Ramos (cell line): ENCODE data around the gene HOTAIR.

Experiments used
- in situ Hi-C: fragments of 300-500 bp; cut with MboI; formaldehyde crosslinking; loops from one replicate; pipeline ENCODE4 v1.14.3; 2022; ENCODE audit warnings: low sequenced_read_pairs; ENCODE audit not compliant: unreplicated experiment

The HOTAIR gene

GRCh38 chr12:53974084-53975063 lies at the start of gene HOTAIR:
HOTAIR (minus strand) TSS chr12:53974954.
- in situ Hi-C loops: loop anchor here (25.0 kb wide), 1 partner anchor 388 kb away; the partner anchor contains the start of gene GPR84

- in situ Hi-C loops: no loop called here
Observed at GRCh38 chr12:54024127-54024526, 49.4 kb upstream of the HOTAIR start.

GRCh38 chr12:54022960-54023884 lies 48.5 kb upstream of the HOTAIR start:
- in situ Hi-C loops: no loop called here

- in situ Hi-C loops: no loop called here
Observed at GRCh38 chr12:54021432-54022013, 46.8 kb upstream of the HOTAIR start.

- in situ Hi-C loops: no loop called here
Observed at GRCh38 chr12:54020591-54021405, 46.0 kb upstream of the HOTAIR start.

GRCh38 chr12:54019924-54020590 lies 45.3 kb upstream of the HOTAIR start:
- in situ Hi-C loops: no loop called here

GRCh38 chr12:54019091-54019811 lies 44.5 kb upstream of the HOTAIR start:
- in situ Hi-C loops: no loop called here

- in situ Hi-C loops: no loop called here
Observed at GRCh38 chr12:54018468-54018984, 43.8 kb upstream of the HOTAIR start.

- in situ Hi-C loops: no loop called here
Observed at GRCh38 chr12:54017878-54018467, 43.2 kb upstream of the HOTAIR start.

- in situ Hi-C loops: no loop called here
Observed at GRCh38 chr12:54017027-54017788, 42.5 kb upstream of the HOTAIR start.

GRCh38 chr12:54016478-54016964 lies 41.8 kb upstream of the HOTAIR start:
- in situ Hi-C loops: no loop called here

- in situ Hi-C loops: no loop called here
Observed at GRCh38 chr12:54016051-54016450, 41.3 kb upstream of the HOTAIR start.

- in situ Hi-C loops: no loop called here
Observed at GRCh38 chr12:54015018-54015931, 40.5 kb upstream of the HOTAIR start.

GRCh38 chr12:54014377-54015017 lies 39.7 kb upstream of the HOTAIR start:
- in situ Hi-C loops: no loop called here

- in situ Hi-C loops: no loop called here
Observed at GRCh38 chr12:54012631-54013409, 38.1 kb upstream of the HOTAIR start.
